ENCODE data around the gene WNT10A. TPM values are rescaled to one million over a fixed set of nuclear protein-coding genes. Genes with fewer than 3 reads are reported as not detected.

WNT10A gene
- total RNA-seq, 1 donor, result not detected

GRCh38 chr2:218888341-218888740, 7.7 kb downstream of the WNT10A start:
- TF ChIP-seq, protein P1, sequence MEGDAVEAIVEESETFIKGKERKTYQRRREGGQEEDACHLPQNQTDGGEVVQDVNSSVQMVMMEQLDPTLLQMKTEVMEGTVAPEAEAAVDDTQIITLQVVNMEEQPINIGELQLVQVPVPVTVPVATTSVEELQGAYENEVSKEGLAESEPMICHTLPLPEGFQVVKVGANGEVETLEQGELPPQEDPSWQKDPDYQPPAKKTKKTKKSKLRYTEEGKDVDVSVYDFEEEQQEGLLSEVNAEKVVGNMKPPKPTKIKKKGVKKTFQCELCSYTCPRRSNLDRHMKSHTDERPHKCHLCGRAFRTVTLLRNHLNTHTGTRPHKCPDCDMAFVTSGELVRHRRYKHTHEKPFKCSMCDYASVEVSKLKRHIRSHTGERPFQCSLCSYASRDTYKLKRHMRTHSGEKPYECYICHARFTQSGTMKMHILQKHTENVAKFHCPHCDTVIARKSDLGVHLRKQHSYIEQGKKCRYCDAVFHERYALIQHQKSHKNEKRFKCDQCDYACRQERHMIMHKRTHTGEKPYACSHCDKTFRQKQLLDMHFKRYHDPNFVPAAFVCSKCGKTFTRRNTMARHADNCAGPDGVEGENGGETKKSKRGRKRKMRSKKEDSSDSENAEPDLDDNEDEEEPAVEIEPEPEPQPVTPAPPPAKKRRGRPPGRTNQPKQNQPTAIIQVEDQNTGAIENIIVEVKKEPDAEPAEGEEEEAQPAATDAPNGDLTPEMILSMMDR (IDR thresholded peaks at IDR 0.05; ENCODE audit: insufficient read depth, low read depth, low read length), result no peak
- H3K4me3 ChIP-seq (ENCODE audit: low read depth, low read length), result no peak overlapping the region
- no peak for DNase-seq (ENCODE audit: low read depth)

GRCh38 chr2:218889937-218890336, 9.3 kb downstream of the WNT10A start:
- H3K4me3 ChIP-seq (ENCODE audit: low read depth, low read length), result no peak overlapping the region
- DNase-seq (ENCODE audit: low read depth), result no peak
- TF ChIP-seq, protein P1 (IDR thresholded peaks at IDR 0.05; ENCODE audit: insufficient read depth, low read depth, low read length), result no peak

- TF ChIP-seq, protein P1 (IDR thresholded peaks at IDR 0.05; ENCODE audit: insufficient read depth, low read depth, low read length), result no peak
- DNase-seq (ENCODE audit: low read depth), result no peak
Measured at GRCh38 chr2:218890369-218890768, 9.7 kb downstream of the WNT10A start.

GRCh38 chr2:218891275-218892135, 10.9 kb downstream of the WNT10A start:
- TF ChIP-seq, protein P1 (IDR thresholded peaks at IDR 0.05; ENCODE audit: insufficient read depth, low read depth, low read length), result no peak
- DNase-seq (ENCODE audit: low read depth), result no peak
- no peak overlapping the region for H3K4me3 ChIP-seq (ENCODE audit: low read depth, low read length)

More at GRCh38 chr2:218890369-218890768, 9.7 kb downstream of the WNT10A start:
- H3K4me3 ChIP-seq (ENCODE audit: low read depth, low read length), result no peak overlapping the region

DNA sequence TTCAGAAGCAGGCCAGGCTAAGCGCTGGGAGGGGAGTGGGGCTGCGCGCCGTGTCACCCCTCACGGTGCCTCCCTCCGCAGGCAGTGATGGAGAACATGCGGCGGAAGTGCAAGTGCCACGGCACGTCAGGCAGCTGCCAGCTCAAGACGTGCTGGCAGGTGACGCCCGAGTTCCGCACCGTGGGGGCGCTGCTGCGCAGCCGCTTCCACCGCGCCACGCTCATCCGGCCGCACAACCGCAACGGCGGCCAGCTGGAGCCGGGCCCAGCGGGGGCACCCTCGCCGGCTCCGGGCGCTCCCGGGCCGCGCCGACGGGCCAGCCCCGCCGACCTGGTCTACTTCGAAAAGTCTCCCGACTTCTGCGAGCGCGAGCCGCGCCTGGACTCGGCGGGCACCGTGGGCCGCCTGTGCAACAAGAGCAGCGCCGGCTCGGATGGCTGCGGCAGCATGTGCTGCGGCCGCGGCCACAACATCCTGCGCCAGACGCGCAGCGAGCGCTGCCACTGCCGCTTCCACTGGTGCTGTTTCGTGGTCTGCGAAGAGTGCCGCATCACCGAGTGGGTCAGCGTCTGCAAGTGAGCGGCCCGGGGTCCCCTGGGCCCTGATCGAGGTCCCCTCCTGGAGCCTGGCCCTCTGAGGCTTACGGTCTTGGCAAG, 12.2 kb downstream of the WNT10A start:
- peak; percentile 33 for DNase-seq (ENCODE audit: low read depth)
- TF ChIP-seq, protein P1 (IDR thresholded peaks at IDR 0.05; ENCODE audit: insufficient read depth, low read depth, low read length), result peak; percentile 22
- H3K4me3 ChIP-seq (ENCODE audit: low read depth, low read length), result peak overlapping the region; percentile 29

GRCh38 chr2:218893349-218894150, 12.9 kb downstream of the WNT10A start:
- H3K4me3 ChIP-seq (ENCODE audit: low read depth, low read length), result peak overlapping the region; percentile 29
- no peak for DNase-seq (ENCODE audit: low read depth)
- TF ChIP-seq, protein P1 (IDR thresholded peaks at IDR 0.05; ENCODE audit: insufficient read depth, low read depth, low read length), result no peak

Measured in fibroblast of villous mesenchyme (primary cell).